ENCODE results near the gene ADGRG6.
"Not testable (repeated sequence)": the region's sequence is repeated elsewhere in the genome, so short reads cannot be mapped to it uniquely, and the experiment has no call there.

Gene ADGRG6

DNA sequence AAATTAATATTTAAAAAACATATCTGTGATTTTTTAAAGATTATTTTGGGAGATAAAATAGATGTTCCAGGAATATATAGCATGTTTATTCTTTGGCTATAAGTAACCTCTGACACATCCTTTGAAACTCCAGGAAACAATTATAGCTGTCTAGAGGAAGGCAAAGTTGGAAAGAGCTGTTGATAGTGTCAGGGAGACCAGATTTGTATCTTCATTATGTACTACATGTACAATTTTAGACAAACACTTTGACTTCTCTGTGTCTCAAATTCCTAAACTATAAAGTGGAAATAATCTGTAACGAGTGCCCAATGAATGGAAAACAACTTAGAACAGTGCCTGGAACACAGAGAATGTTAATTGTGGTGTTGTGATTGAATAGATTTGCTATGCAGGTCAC, 25.6 kb upstream of the ADGRG6 start:
- Histone ChIP-seq H3K27me3 (ENCODE audit: insufficient read depth, low read length) (no peaks in the 10 kb centered on the region), H3K36me3 (ENCODE audit: insufficient read depth, low read depth, low read length) (no peaks in the 10 kb centered on the region), H3K4me3 (ENCODE audit: low read length) (no peak overlapping the region), H3K9ac (ENCODE audit: low read depth, low read length) (no peak overlapping the region), H3K9me3 (ENCODE audit: insufficient read depth, low read depth, low read length) (no peaks in the 10 kb centered on the region), H3K27ac (ENCODE audit: low read length) (no peak overlapping the region), H3K4me1 (ENCODE audit: insufficient read depth, low read length) (peaks cover 3% of the 10 kb centered on the region; the same call in 1 of the 2 replicates)

DNA sequence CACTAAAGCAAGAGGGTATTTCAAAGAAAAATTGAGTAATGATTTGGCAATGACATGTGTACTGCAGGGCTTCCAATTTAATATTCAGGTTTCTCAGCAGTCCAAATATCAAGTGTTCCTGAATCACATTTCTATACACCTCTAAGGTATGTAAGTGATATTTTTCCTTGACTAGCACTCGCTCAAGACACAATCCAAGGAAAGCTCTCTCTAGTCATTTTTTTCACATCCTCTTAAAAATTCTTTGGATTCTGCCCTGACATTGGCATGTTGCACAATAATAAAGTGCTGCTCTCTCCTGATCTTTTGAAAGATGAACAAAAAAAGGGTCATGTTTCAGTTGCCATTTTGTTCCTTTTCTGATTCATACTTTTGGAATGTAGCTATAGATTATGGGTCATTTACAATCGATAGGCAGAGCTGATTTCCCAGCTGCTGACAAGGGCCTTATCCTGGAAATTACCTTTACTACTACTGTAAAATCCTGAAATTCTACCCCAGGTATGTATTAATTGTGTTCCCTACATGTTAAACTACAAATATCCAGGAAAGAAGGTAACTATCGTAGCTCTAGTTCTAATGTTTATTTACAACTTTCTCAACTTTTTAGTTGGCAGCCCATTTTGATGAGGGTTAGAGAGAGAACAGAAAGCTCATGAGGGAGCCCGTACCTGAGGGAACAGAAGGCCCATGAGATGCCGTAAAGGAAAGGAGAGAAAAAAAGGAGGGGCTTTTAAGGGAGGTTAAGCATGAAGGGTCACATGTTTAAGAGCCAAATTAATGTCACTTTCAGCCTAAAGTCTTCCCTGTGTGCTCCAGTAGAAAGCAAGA, 22.2 kb upstream of the ADGRG6 start:
- no peaks in the 10 kb centered on the region for H3K27me3 ChIP-seq (ENCODE audit: insufficient read depth, low read length)
- H3K4me3 ChIP-seq (ENCODE audit: low read length) = no peak overlapping the region
- no peak overlapping the region for H3K9ac ChIP-seq (ENCODE audit: low read depth, low read length)
- peaks cover 3% of the 10 kb centered on the region; the same call in 1 of the 2 replicates for H3K4me1 ChIP-seq (ENCODE audit: insufficient read depth, low read length)
- H3K36me3 ChIP-seq (ENCODE audit: insufficient read depth, low read depth, low read length) = no peaks in the 10 kb centered on the region
- H3K27ac ChIP-seq (ENCODE audit: low read length) = no peak overlapping the region
- H3K9me3 ChIP-seq (ENCODE audit: insufficient read depth, low read depth, low read length) = no peaks in the 10 kb centered on the region

DNA sequence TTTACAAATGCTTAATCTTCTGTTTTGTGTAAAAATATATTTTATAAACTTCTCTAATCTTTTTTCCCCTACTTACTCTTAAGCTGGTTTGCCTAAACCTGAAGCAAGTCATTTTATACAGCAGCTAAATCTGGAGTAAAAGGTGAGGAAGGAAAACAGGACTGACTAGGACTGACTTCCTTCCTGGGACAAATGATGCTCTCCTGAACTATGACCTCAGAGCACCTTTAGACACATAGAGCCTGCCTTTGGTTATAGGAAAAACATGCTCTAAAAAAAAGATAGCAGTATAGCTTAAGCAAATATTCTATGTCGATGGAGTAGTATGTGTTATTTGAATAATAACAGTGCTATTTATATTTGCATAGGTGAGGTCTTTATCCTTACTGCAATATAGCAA, 21.5 kb upstream of the ADGRG6 start:
- Histone ChIP-seq H3K27ac (ENCODE audit: low read length) (no peak overlapping the region), H3K9ac (ENCODE audit: low read depth, low read length) (no peak overlapping the region), H3K27me3 (ENCODE audit: insufficient read depth, low read length) (no peaks in the 10 kb centered on the region), H3K36me3 (ENCODE audit: insufficient read depth, low read depth, low read length) (no peaks in the 10 kb centered on the region), H3K4me3 (ENCODE audit: low read length) (no peak overlapping the region), H3K4me1 (ENCODE audit: insufficient read depth, low read length) (peaks cover 3% of the 10 kb centered on the region; the same call in 1 of the 2 replicates), H3K9me3 (ENCODE audit: insufficient read depth, low read depth, low read length) (no peaks in the 10 kb centered on the region)

DNA sequence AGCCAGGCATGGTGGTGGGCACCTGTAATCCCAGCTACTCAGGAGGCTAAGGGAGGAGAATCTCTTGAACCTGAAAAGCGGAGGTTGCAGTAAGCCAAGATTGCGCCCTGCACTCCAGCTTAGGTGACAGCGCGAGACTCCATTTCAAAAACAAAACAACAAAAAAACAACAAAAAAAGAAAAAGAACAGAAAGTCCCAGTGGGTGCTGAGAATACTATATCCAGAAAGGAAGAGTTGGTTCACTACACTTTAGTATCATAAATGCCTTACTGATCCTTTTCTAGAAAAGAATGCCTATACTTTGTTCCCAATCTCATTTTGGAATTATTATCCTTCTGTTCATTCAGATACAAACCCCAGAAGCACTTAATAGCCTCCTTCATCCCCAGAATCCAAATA, 20.9 kb upstream of the ADGRG6 start:
- Histone ChIP-seq H3K4me3 (ENCODE audit: low read length) (no peak overlapping the region), H3K36me3 (ENCODE audit: insufficient read depth, low read depth, low read length) (no peaks in the 10 kb centered on the region), H3K27me3 (ENCODE audit: insufficient read depth, low read length) (no peaks in the 10 kb centered on the region), H3K4me1 (ENCODE audit: insufficient read depth, low read length) (no peaks in the 10 kb centered on the region), H3K9ac (ENCODE audit: low read depth, low read length) (no peak overlapping the region), H3K9me3 (ENCODE audit: insufficient read depth, low read depth, low read length) (no peaks in the 10 kb centered on the region), H3K27ac (ENCODE audit: low read length) (no peak overlapping the region)

DNA sequence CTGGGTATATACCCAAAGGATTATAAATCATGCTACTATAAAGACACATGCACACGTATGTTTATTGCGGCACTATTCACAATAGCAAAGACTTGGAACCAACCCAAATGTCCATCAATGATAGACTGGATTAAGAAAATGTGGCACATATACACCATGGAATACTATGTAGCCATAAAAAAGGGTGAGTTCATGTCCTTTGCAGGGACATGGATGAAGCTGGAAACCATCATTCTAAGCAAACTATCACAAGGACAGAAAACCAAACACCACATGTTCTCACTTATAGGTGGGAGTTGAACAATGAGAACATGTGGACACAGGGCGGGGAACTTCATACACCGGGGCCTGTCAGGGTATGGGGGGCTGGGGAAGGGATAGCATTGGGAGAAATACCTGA, 18.7 kb upstream of the ADGRG6 start:
- not testable (repeated sequence) for H3K27me3 ChIP-seq (ENCODE audit: insufficient read depth, low read length)

DNA sequence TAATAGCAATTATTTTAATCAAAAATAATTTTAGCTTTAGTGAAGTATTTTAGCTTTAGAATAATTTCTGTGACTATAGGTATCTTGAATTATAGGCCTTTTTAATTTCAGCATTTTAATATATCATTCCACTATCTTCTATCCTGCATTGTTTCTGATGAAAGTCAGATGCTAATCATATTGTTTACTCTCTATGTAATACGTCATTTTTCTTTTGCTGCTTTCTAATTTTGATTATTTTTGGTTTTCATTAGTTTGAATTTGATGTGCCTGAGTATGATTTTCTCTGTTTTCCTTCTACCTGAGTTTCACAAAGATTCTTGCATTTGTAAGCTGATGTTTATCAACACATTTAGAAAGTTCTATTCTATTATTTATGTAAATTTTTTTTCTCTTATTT, 17.4 kb upstream of the ADGRG6 start:
- H3K4me1 ChIP-seq (ENCODE audit: insufficient read depth, low read length) = no peaks in the 10 kb centered on the region
- H3K4me3 ChIP-seq (ENCODE audit: low read length) = no peak overlapping the region
- no peaks in the 10 kb centered on the region for H3K9me3 ChIP-seq (ENCODE audit: insufficient read depth, low read depth, low read length)
- no peak overlapping the region for H3K9ac ChIP-seq (ENCODE audit: low read depth, low read length)
- H3K36me3 ChIP-seq (ENCODE audit: insufficient read depth, low read depth, low read length) = no peaks in the 10 kb centered on the region
- H3K27me3 ChIP-seq (ENCODE audit: insufficient read depth, low read length) = no peaks in the 10 kb centered on the region
- H3K27ac ChIP-seq (ENCODE audit: low read length) = no peak overlapping the region

More for the DNA sequence above, 18.7 kb upstream of the ADGRG6 start:
- not testable (repeated sequence) for H3K36me3 ChIP-seq (ENCODE audit: insufficient read depth, low read depth, low read length); H3K27ac ChIP-seq (ENCODE audit: low read length); H3K9ac ChIP-seq (ENCODE audit: low read depth, low read length); H3K4me3 ChIP-seq (ENCODE audit: low read length); H3K4me1 ChIP-seq (ENCODE audit: insufficient read depth, low read length); H3K9me3 ChIP-seq (ENCODE audit: insufficient read depth, low read depth, low read length)

DNA sequence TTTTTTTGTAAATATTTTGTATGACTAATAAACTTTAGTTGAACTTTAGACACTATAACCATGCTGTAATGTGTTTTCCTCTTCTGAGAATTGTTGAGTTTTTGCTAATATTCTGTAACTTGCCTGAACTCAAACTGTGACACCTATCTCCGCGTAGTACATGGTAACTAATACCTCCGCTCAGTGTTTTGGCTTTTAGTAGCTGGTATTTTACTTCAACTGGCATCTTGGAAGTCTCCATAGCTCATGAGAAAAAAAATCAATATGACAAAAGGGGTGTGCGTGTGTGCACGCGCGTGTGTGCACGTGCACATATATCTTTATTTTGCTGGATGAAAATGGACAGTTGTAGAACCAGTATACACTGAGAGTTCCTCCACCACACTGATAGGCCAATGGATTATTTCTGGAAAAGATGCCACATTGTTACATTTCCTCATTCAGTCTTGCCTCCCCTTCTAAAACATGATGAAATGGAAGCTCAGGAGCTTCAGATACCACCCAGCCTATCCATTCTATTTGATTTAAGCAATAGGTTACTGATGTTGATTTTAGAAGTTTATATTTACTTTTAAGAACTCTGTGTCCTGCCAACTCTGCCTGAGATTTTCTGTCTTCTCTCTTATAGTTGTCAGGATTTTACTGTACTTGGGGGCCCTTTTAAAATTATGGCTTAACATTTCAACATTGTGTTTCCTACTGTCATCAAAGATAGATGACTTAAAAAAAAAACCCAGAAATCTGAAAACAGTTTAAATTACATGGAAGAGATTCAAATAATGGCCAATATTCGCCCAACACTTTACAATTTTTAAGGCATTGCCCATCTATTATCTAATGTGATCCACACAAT, 16.3 kb upstream of the ADGRG6 start:
- H3K36me3 ChIP-seq (ENCODE audit: insufficient read depth, low read depth, low read length) = no peaks in the 10 kb centered on the region
- no peak overlapping the region for H3K4me3 ChIP-seq (ENCODE audit: low read length)
- H3K27ac ChIP-seq (ENCODE audit: low read length) = no peak overlapping the region
- no peak overlapping the region for H3K9ac ChIP-seq (ENCODE audit: low read depth, low read length)
- no peaks in the 10 kb centered on the region for H3K27me3 ChIP-seq (ENCODE audit: insufficient read depth, low read length)
- no peaks in the 10 kb centered on the region for H3K4me1 ChIP-seq (ENCODE audit: insufficient read depth, low read length)
- no peaks in the 10 kb centered on the region for H3K9me3 ChIP-seq (ENCODE audit: insufficient read depth, low read depth, low read length)

DNA sequence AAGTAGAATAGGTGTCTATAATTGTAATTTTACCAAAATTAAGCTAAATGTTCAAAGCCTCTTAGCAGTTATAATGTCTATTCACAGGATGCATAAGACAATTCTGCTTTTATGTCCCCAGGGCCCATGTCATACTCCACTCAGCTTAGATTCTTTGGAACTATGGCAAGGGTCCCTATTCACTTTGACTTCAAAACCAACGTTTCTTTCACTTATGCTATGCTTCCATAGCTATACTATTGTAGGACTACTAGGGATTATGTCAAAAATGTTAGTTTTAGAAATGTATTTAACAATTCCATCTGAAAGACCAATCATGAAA, 15.8 kb upstream of the ADGRG6 start:
- no peaks in the 10 kb centered on the region for H3K4me1 ChIP-seq (ENCODE audit: insufficient read depth, low read length)
- H3K4me3 ChIP-seq (ENCODE audit: low read length) = no peak overlapping the region
- H3K27ac ChIP-seq (ENCODE audit: low read length) = no peak overlapping the region
- no peaks in the 10 kb centered on the region for H3K9me3 ChIP-seq (ENCODE audit: insufficient read depth, low read depth, low read length)
- H3K27me3 ChIP-seq (ENCODE audit: insufficient read depth, low read length) = no peaks in the 10 kb centered on the region
- H3K9ac ChIP-seq (ENCODE audit: low read depth, low read length) = no peak overlapping the region
- no peaks in the 10 kb centered on the region for H3K36me3 ChIP-seq (ENCODE audit: insufficient read depth, low read depth, low read length)

DNA sequence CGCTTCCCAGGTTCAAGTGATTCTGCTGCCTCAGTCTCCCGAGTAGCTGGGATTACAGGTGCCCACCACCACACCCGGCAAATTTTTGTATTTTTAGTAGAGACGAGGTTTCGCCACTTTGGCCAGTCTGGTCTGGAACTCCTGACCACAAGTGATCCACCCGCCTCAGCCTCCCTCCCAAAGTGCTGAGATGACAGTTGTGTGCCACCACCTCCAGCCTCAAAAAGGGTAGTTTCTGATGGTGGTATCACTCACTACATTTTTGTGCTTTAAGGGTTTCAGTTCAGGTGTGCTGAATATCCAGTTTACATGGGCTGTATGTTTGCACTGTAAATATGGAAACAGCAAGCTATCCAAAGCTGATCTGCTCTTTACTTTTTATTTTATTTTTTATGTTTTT, 12.1 kb upstream of the ADGRG6 start:
- H3K9me3 ChIP-seq (ENCODE audit: insufficient read depth, low read depth, low read length) = no peaks in the 10 kb centered on the region
- H3K9ac ChIP-seq (ENCODE audit: low read depth, low read length) = no peak overlapping the region
- no peak overlapping the region for H3K27ac ChIP-seq (ENCODE audit: low read length)
- H3K36me3 ChIP-seq (ENCODE audit: insufficient read depth, low read depth, low read length) = no peaks in the 10 kb centered on the region
- no peaks in the 10 kb centered on the region for H3K27me3 ChIP-seq (ENCODE audit: insufficient read depth, low read length)
- H3K4me1 ChIP-seq (ENCODE audit: insufficient read depth, low read length) = no peaks in the 10 kb centered on the region
- H3K4me3 ChIP-seq (ENCODE audit: low read length) = no peak overlapping the region

DNA sequence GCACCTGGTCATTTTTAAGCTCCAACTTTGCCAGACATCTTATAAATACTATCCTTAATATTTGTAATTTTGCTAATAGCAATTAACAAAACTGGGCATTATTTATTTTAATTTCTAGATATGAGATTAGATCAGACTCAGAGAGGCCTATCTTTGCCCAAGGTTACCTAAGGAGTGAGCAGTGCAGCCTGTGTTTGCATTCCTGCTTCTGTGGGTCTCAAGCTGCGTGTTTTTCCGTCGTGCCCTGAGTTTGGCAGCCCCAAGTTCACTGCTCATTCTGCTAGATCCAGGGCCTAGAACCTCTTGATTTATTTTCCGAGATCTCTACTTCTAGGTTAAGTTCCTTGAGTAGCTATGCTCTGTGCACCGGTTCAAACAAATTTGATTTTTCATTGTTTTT, 11.0 kb upstream of the ADGRG6 start:
- H3K36me3 ChIP-seq (ENCODE audit: insufficient read depth, low read depth, low read length) = no peaks in the 10 kb centered on the region
- H3K4me1 ChIP-seq (ENCODE audit: insufficient read depth, low read length) = no peaks in the 10 kb centered on the region
- H3K9ac ChIP-seq (ENCODE audit: low read depth, low read length) = no peak overlapping the region
- H3K27me3 ChIP-seq (ENCODE audit: insufficient read depth, low read length) = no peaks in the 10 kb centered on the region
- H3K4me3 ChIP-seq (ENCODE audit: low read length) = no peak overlapping the region
- no peak overlapping the region for H3K27ac ChIP-seq (ENCODE audit: low read length)
- no peaks in the 10 kb centered on the region for H3K9me3 ChIP-seq (ENCODE audit: insufficient read depth, low read depth, low read length)

DNA sequence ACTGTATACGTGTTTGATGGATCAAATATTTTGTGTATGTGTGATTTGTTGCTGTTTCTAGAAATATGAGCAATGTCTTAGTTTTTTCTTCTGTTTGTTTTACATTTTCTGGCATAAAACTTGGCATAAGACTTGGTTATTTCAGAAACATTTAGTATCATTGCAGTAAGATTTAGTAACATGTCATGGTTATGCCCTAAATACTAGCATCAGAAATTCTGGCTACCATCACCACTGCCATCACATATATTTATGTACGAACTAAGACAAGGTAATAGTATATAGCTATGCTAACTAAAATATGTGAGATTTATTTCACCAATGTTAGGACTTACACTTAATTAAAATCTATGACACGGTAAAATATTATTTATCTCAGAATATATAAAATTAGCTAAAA, 10.3 kb upstream of the ADGRG6 start:
- no peak overlapping the region for H3K27ac ChIP-seq (ENCODE audit: low read length)

More for the DNA sequence above, 10.3 kb upstream of the ADGRG6 start:
- no peaks in the 10 kb centered on the region for H3K27me3 ChIP-seq (ENCODE audit: insufficient read depth, low read length)
- no peak overlapping the region for H3K4me3 ChIP-seq (ENCODE audit: low read length)
- H3K36me3 ChIP-seq (ENCODE audit: insufficient read depth, low read depth, low read length) = no peaks in the 10 kb centered on the region
- no peaks in the 10 kb centered on the region for H3K4me1 ChIP-seq (ENCODE audit: insufficient read depth, low read length)
- no peak overlapping the region for H3K9ac ChIP-seq (ENCODE audit: low read depth, low read length)
- H3K9me3 ChIP-seq (ENCODE audit: insufficient read depth, low read depth, low read length) = no peaks in the 10 kb centered on the region
